Astrocyte (in vitro differentiated cells and primary cell): ENCODE measurements around the gene ZRANB1.

ENCODE experiments used
- EZH2 ChIP-seq: IDR thresholded peaks from 2 replicates; pipeline ENCODE4 v1.6.1; 2012; ENCODE audit warnings: mild to moderate bottlenecking, low read length, inconsistent platforms; ENCODE audit not compliant: insufficient read depth
- TF ChIP-seq, protein P1 (sequence below): IDR thresholded peaks from 2 replicates; pipeline ENCODE4 v1.5.1; 2011; ENCODE audit warnings: low read depth, mild to moderate bottlenecking, inconsistent platforms, low read length, moderate library complexity; ENCODE audit not compliant: insufficient read depth

DNA sequence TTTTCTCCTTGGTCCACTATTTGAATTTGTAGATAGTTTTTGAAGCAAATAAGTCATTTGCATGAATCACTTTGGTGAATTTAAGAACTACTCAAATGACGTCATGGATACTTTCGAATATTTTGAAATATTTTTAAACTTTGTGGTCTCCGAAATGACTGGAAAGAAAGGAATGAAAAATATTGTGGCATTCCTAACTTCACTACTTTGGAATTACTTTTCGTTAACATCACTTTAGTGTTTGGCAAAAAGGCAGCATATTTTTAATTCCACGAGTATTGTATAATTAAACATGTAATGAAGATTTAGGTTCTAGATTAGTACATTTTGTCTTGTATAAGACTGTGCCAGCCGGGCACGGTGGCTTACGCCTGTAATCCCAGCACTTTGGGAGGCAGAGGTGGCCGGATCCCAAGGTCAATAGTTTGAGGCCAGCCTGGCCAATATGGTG, 35.3 kb upstream of the ZRANB1 start:
- TF ChIP-seq, protein P1, sequence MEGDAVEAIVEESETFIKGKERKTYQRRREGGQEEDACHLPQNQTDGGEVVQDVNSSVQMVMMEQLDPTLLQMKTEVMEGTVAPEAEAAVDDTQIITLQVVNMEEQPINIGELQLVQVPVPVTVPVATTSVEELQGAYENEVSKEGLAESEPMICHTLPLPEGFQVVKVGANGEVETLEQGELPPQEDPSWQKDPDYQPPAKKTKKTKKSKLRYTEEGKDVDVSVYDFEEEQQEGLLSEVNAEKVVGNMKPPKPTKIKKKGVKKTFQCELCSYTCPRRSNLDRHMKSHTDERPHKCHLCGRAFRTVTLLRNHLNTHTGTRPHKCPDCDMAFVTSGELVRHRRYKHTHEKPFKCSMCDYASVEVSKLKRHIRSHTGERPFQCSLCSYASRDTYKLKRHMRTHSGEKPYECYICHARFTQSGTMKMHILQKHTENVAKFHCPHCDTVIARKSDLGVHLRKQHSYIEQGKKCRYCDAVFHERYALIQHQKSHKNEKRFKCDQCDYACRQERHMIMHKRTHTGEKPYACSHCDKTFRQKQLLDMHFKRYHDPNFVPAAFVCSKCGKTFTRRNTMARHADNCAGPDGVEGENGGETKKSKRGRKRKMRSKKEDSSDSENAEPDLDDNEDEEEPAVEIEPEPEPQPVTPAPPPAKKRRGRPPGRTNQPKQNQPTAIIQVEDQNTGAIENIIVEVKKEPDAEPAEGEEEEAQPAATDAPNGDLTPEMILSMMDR: no peak
- TF ChIP-seq EZH2: no peak
